CD4-positive, alpha-beta T cell treated with Interleukin-2 at 100 ng/mL for 4 hours (primary cell): ENCODE results near the gene RPL37A.
A peak's percentile ranks its signal among the peaks of the same experiment; 100 is the strongest.

Experiments
- DNase-seq: peaks from one replicate; pipeline ENCODE4 v3.0.0-alpha.2; 2020; ENCODE audit warnings: low spot score

Gene RPL37A

DNA sequence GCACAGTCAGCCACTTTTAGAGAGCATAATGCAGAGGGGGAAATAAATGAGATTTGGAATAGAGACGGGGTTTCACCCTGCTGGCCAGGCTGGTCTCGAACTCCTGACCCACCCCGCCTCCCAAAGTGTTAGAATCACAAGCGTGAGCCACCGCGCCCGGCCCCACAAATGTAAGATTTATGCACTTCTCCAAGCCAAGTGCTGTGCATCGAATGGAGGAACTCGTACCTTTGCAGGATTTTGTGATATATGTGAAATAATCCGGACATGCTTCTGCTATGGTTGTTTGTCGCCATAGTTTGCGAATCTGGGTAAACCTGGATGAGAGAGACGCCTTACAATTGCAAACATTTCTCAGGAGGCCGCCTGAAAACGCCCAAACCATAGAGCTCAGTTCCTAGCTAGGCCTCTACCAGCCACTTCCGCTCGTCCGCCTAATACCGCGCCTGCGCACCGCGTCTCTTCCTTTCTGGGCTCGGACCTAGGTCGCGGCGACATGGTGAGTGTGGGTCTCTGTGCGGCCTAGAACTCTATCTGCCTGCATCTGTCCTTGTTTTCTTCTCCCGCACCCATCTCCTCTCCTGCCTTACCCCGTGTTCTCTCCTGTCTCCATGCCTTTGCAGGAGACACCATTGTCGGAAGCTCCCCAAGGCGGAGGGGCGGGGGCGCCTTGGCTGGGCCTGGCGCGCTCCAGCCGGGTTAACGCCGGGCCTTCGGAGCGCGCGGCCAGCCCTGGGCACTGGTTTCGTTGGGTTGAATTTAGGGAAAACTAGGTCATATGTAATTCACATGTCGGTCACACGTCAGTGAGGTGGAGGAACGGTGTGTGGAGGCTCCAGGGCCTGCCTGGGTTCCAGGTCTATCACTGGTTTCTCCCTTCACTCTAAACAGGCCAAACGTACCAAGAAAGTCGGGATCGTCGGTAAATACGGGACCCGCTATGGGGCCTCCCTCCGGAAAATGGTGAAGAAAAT, at the start of gene RPL37A:
TSS of gene RPL37A (plus strand) at position 466 of the 974 bp plus-strand sequence. CDS start at position 497, 31 bp downstream.
- peak; percentile 94 for DNase-seq

DNA sequence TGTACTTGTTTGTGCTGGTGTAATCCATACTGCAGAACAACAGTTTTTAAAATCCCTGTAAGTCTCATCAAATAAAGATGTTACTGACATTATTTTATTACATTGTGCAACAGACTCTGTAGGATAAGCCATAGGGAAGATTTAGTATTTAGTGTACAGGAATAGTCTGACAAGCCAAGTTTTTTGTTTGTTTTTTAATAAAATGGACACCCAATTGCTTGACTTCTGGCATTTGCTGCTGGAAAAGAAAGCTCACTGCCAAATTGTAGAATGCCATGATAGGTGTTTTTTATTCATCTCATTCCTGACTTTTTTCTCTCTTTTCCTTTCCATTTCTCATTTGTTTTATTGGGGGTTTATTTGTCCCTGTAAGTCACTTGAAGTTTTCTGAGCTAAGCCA, 48.3 kb upstream of the RPL37A start:
- no peak for DNase-seq

DNA sequence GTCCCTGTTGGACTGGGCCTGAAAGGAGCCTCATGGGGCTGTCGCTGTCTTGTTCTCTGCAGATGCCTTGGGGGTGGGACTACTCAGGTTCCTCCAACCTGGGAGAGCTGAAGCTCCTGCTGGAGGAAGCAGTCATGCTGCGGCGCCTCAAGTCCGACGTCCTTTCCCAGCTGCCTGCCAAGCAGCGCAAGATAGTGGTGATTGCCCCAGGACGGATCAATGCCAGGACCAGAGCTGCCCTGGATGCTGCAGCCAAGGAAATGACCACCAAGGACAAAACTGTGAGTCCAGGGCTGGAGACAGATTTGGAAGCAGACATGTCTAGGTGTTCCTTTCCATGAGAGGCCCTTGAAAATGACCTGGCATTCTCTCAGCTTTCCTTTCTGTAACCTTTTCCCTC, 47.9 kb upstream of the RPL37A start:
- DNase-seq = no peak

DNA sequence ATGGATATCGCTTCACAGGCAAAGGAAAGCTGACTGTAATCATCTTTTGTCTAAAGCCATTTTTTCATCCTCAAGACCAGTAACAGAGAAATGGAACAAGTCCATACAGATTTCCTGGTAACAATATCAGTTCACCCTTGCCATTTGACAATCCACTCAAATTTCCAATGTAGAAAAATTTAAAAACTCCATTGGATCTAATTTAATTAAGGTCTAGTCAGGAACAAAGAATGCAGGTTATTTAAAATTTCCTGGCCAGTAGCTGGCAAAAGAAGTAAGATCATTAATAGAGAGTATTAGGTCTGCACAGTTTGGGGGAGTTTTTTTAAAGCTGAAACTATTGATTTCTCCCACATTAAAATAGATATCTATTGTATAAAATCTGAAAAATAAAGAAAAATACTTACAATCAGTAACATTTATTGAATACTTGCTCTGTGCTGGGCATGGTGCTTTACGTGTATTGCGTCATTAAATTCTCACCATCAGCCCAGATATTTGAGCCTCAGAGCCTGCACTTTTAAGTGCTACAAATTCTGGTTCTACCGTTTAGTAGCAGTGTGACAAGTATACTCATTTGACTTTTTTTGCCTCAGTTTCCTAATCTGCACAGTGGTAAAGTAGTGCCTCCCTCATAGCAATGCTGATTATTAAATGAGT, 44.6 kb upstream of the RPL37A start:
- no peak for DNase-seq

DNA sequence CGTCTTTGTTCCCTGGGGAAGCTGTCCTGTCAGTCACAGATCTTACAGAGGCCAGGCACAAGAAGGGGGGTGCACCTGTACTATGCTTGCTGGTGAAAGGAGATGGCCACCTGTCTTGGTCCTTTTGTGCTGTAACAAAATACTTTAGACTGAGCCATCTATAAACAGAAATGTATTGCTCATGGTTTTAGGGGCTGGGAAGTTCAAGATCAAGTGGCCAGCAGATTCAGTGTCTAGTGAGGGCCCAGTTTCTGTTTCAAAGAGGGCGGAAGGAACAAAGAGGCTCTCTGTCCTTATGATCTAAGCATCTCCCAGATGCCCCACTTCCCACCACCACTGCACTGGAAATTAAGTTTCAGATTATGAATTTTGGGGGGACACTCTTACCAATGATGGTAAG, 35.5 kb upstream of the RPL37A start:
- DNase-seq = no peak

DNA sequence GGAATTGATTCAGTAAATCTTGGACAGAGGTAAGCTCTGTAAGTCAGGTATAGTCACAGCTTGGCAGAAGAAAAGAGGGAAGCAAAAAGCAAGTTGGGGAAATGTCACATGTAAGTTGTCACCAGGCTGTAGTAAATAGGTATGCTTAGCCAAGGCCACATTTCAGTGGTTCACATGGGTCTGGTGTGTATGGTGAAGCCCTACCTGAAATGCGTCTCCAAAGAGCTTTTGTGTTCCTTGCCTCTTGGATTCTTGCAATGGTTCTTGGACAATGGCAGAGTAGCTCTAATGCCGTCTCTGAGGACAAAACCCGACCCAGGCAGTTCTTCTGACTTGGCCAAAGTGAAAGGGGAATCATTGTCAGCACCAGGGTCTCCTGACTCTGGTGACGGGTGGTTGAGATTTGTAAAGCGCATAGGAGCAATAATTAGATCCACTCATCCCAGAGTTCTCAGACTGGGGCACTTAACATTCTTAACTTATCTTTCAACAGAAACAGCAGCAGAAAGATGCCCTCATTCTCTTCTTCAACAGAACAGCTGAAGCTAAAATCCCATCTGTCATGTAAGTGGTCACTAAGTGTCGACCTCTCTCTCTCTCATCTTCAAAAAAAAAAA, 34.4 kb upstream of the RPL37A start:
- DNase-seq = no peak

DNA sequence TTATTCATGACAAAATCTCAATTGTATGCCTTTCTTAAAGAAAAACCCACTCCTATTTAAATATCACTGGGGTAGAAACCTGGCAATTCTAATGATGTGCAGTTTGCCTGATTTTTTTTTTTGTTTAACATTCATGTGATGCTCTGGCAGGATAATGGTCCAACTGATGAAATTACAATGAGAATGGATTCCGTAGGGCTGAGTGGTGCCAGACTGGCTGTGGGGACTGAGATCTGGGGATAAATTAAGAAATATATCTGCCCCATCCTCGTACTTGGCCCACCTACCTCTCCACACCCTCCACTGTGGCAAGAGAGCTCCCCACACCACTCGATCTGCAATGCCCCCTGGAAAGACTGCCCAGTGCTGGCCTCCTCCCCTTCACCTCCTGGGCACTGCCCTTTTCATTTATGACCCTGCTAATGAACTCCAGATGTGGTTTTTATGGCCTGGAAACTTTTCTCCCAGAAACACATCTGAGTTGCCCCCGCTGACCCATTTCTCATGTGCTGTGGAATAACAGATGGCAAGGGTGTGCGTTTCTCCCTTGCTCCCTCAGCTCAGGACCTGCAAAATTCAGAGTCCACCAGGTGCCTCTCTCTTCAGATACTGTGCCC, 33.0 kb upstream of the RPL37A start:
- no peak for DNase-seq

DNA sequence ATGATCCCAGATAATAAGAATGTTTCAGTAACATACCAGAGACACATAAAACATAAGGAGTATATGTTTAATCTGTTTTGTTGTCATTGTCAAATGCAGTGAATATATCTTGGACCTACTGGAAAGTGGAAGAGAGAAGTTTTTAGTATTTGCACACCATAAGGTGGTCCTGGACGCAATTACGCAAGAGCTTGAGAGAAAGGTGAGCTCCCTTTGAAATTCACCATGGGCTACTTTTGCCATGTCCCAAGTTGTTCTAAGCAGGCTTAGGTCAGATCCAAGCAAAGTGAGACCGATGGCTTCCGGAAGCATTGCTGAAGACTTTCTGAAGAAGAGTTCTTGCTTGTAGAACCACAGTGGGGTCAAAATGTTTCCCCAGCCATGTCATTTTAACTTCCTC, 30.8 kb upstream of the RPL37A start:
- no peak for DNase-seq

DNA sequence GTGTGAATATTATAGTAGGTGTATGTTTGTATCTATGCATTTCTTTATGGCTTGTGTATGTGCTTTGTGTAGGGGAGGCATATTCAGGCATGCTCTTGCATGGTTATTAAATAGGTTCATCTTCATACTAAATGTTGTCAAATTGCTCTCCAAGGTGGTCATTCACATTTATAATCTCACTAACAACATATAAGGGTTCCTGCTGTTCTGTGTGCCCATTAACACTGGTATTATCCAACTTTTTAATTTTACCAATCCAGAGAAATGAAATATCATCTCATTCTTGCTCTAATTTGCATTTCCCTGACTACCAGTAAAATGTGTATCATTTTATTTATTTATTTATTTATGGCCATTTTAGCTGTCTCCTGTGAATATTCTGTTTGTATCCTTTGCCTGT, 29.0 kb upstream of the RPL37A start:
- no peak for DNase-seq

DNA sequence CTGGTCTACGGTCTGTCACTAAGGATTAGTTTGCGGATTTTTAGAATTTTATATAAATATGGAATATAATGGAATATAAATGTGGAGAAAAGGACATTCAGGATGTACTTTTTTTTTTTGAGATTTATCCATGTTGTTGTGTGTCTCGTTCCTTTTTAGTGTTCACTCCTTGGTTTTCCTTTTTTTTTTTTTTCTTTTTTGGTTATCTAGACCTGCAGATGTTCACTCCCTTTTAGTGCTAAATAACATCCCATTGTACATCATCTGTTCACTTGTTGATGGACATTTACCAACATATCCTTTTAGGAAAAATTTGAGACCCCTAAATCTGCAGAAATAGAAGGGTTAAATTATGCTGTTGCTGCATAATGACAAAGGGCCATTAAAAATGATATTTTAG, 25.5 kb upstream of the RPL37A start:
- no peak for DNase-seq

DNA sequence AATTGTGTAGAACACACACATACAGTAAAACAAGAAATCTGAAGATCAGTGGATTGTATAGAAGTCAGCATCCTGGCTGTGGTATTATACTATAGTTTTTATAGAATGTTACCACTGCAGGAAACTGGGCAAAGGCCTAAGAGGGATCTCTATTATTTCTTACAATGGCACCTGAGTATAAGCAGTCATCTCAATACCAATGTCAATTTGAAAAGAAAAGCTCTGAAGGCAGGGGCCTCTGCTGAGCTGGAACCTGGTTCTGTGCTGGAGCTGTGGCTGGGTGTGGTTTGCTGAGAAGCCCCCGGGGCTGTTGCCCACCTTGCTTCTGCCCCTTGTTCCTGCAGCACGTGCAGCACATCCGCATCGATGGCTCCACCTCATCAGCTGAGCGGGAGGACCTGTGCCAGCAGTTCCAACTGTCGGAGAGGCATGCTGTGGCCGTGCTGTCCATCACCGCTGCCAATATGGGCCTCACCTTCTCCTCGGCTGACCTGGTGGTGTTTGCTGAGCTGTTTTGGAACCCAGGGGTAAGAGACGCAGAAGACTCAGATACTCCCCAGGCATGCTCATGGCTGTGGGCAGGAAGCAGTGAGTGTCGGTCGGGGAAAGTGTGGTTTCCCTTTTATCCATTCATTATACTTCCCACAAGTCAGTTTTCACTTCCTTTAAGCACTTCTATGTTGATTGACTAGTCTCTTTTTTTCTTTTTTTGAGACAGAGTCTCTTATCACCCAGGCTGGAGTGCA, 23.5 kb upstream of the RPL37A start:
- DNase-seq = no peak

DNA sequence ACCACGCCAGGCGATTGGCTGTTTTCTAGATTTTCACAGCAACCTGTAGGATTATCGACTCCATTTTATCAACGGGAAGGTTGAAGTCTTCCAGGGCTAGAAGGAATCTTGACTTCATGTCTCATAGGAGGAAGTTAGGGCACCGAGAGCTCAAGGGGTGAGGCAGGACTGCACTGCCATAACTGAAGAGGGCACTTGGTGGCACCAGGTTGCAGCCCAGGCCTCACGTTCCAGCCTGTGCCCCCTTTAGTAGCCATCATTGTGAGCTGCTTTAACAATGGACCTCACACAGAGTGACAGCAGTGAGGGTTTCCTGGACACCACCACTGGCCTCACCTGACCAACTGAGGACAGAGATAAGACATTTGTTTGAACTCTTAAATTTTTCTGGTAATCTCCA, 22.9 kb upstream of the RPL37A start:
- DNase-seq = no peak

DNA sequence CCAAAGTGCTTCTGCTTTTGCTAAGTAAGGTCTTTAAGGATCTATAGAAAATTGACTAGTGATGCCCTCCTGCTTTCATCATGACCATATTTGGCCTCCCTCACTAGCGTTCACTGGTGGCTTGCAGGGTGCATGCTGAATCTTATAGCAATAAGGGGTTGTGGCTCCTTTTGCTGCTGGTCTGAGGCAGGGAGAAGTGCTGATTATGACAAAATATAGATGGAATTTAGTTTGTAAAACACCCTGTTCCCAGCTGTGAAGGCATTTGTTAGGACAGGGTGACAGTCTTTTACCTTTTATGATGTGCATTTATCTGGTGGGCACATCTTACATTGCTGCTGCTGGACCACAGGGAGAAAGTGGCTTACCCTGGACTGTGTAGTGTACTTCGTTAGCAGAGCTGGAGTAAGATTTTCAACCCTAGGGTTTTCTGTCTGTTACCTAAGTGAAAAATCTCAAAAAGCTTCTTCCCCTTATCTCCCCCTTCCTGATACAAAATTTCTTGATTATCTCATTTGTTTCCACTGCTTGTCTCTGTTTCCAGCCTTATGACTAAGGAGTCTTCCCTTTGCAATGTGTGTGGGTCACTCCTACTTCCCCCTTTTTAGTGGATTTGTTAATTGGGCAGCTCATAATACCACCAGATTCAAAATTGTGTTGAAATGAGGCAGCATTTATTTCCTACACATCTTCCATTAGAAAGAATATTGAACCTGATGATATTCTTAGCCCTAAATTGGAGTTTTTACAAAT, 21.2 kb upstream of the RPL37A start:
- no peak for DNase-seq

DNA sequence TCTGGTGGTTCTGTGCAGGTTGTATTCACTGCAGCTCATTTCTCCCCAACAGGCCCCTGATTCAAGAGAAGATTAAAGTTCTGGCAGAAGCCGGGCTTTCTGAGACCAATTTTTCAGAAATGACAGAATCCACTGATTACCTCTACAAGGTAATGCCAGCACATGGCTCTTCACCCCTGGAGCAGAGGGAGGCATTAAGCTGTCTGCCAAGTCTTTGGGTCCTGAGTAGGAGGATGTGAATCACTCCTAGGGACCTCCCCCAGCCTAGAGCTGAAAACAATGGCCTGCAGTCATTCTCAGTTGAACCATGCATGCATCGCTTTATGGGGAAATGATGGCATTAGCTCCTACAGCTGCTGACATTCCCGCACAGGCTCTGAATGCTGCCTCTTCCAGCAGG, 20.5 kb upstream of the RPL37A start:
- no peak for DNase-seq

DNA sequence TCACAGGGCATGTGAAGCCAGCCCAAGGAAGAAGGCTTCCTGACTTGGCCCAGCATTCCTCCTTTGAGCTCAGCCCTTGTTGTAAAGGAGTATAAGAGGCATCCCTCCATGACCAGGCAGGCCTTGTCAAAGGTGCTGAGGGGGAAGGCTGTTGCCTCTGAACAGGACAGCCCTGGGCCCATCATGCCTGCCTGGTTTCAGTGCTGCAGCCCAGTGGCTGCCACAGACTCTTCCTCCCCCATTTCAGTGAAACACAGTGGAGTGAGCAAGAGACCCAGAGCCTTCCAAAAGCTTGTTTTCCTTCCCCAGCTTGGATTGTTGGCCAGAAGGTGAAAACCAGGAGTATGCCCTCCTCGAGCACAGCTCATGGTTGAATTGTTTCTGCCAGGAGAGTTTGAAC, 19.9 kb upstream of the RPL37A start:
- DNase-seq = no peak

DNA sequence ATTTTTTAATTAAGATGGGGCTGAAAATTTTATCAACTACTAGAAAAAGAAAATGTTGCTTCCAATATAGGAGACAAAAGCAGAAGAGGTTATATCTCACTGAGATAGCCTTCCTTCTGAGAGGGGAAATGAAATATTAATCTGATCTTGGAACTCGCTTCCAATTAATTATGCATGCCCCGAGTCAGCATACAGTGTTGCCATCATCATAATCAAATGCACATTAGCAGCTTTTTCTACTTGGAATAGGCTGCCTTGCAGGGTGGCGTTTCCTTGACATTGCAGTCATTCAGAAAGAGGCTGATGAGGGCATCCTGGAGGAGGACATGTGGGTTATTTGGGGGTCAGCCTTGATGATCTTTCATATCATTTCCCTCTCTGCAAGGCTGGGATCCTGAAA, 18.4 kb upstream of the RPL37A start:
- no peak for DNase-seq

DNA sequence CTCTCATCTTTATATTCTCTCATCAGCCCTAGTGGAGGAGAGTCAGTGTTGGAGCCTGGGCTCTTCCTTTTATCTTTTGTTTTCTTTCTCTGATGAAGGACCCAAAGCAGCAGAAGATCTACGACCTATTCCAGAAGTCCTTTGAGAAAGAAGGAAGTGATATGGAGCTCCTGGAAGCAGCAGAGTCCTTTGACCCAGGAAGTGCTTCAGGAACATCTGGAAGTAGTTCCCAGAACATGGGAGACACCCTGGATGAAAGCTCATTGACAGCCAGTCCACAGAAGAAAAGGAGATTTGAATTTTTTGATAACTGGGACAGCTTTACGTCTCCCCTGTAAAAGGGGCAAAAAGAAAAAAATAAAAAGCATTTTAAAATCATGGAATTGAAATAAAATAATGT, 16.0 kb upstream of the RPL37A start:
- DNase-seq = no peak

DNA sequence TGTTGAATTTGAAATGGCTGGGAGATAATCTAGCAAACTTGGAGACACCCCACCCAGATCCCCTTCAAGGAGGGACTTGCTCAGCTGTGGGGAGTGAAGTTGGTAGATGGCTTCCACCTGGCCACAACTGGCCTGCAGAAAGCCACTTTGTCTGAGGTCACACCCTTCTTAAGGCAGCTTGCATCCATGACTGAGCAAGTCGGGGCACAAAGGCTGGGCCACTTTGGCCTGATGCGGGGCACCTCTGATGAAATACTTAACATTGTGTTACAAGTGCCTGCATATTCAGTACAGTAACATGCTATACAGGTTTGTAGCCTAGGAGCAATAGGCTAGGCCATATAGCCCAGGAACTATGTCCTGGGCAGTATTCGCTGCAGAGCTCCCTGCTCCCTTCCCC, 13.4 kb upstream of the RPL37A start:
- no peak for DNase-seq

DNA sequence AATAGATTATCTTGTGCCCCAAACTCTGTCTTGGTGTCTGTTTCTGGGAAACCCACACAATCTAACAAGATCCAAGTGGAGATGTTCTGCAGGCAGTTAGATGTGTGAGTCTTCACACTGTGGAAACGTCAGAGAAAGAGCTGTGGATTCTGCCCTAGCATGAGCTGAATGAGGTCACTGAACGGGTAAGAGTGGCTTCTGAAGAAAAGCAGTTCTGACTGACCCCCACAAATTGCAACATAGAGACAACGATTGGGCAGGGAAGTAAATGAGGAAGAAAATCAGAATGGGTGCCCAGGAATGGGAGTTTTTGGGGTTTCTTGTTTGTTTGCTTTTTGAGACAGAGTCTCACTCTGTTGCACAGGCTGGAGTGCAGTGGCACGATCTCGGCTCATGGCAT, 12.9 kb upstream of the RPL37A start:
- no peak for DNase-seq

DNA sequence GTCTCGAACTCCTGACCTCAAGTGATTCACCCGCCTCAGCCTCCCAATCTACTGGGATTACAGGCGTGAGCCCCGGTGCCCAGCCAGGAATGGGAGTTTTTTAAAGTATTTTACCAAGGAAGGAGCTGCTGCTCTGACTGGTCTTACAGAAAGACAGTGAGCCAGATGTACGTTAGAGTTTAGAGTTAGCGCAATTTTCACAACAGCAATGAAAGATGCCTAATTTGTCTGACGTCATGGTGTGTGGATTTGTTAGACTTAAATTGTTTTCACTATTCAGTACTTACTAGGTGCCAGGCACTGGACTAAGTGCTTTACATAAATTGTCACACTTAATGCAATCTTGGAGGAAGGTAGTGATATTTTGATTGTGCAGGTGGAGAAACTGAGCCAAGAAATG, 12.4 kb upstream of the RPL37A start:
- DNase-seq = no peak

DNA sequence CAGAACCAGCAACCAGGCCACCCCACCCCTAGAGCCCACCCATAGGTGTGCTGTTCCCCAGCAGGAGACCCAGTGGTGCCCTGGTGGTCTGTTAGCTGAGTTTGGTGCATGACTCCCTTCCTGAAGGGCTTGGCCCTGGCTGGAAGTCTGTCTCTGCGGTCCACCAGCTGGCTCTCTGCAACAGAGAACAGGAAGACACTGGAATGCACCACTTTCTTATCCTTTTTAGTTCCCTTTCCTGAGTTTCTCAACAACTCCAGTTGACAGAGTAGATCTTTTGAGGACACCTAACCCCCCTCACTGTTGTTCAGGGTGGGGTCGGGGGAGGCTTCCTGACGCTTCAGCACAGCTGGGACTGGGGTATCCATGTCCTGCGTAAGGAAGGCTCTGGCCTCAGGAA, 11.9 kb upstream of the RPL37A start:
- DNase-seq = no peak
